ENCODE results near the gene KRT39. TPM values are rescaled to one million over a fixed set of nuclear protein-coding genes. Genes with fewer than 3 reads are reported as not detected.
A peak's percentile ranks its signal among the peaks of the same experiment; 100 is the strongest.

The KRT39 gene
- total and polyA plus RNA-seq, 2 of the 13 experiments (the other 11 are each of a cell fraction or from before 2014, with no cell fraction given) = 0.07 to 1.2 TPM

DNA sequence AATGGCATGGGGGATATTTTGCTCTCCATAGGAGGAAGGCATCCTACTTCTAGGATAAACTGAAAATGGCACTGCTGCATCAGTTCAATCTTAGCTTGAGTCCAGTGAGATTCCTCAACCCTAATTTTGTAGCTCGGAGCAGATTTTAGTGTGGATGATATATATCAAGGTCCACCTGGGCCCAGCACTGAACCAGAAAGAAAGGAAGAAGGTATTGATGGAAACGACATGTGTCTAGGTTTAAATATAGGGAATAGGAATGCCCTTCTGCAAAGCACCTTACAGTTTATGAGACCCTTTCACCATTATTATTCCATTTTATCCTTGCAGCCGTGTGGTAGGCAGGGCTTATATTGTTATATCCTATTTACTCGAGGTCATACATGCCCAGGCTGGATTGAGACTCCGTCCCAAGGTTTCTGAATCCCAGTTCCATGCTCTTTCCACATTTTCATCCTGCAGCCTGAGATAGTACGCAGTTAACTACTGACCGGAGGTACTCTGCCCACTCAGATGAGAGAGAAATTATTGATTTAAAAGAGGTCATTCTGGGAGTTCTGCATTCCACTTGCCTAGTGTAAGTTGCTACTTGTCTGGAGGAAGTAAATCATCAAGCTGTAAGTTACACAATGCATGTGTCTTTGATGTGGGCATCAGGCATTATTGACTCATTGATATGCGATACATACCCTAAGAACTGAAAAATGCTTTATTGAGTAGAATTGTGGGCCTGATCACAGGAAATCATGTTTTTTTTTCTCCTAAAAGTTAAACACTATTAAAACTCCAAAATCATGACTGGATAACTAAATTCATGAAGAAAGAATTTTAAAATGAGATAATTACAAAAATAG is 10.1 kb downstream of the KRT39 start (continued):
- TF ChIP-seq, protein P1, sequence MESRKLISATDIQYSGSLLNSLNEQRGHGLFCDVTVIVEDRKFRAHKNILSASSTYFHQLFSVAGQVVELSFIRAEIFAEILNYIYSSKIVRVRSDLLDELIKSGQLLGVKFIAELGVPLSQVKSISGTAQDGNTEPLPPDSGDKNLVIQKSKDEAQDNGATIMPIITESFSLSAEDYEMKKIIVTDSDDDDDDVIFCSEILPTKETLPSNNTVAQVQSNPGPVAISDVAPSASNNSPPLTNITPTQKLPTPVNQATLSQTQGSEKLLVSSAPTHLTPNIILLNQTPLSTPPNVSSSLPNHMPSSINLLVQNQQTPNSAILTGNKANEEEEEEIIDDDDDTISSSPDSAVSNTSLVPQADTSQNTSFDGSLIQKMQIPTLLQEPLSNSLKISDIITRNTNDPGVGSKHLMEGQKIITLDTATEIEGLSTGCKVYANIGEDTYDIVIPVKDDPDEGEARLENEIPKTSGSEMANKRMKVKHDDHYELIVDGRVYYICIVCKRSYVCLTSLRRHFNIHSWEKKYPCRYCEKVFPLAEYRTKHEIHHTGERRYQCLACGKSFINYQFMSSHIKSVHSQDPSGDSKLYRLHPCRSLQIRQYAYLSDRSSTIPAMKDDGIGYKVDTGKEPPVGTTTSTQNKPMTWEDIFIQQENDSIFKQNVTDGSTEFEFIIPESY (CRISPR knock-in tag; IDR thresholded peaks at IDR 0.05) = peak; percentile 69; the same call in 1 of the 2 replicates
- TF ChIP-seq TP53 (CRISPR knock-in tag; conservative IDR thresholded peaks at IDR 0.05) (peak; percentile 68; the same call in 1 of the 2 replicates), PCBP2 (optimal IDR thresholded peaks at IDR 0.05; ENCODE audit: low read depth, low read length, poor library complexity, severe bottlenecking) (no peak), RAD51 (IDR thresholded peaks at IDR 0.05; ENCODE audit: borderline replicate concordance) (no peak), ATF4 (CRISPR knock-in tag; IDR thresholded peaks at IDR 0.05) (peak in 1 of 2 experiments; percentile 86; a peak in 2 of 4 replicates), SYNCRIP (IDR thresholded peaks at IDR 0.05; ENCODE audit: insufficient read depth, low read depth, low read length) (no peak), ZNF343 (CRISPR knock-in tag; IDR thresholded peaks at IDR 0.05) (no peak), WIZ (CRISPR knock-in tag; IDR thresholded peaks at IDR 0.05) (0 out of 2 replicates have a peak, but pooled peaks have one; percentile 91), KMT2A (CRISPR knock-in tag; IDR thresholded peaks at IDR 0.05) (peak; percentile 58; the same call in 1 of the 2 replicates), SMARCE1 (IDR thresholded peaks at IDR 0.05; ENCODE audit: borderline replicate concordance) (peak; percentile 62; the same call in 1 of the 2 replicates), ZEB1 (IDR thresholded peaks at IDR 0.05; ENCODE audit: insufficient replicate concordance, low read depth) (peak; percentile 90), ZNF235 (CRISPR knock-in tag; IDR thresholded peaks at IDR 0.05; ENCODE audit: borderline replicate concordance) (no peak), ZFP1 (CRISPR knock-in tag; IDR thresholded peaks at IDR 0.05) (peak; percentile 96)
- TF ChIP-seq, protein P2, sequence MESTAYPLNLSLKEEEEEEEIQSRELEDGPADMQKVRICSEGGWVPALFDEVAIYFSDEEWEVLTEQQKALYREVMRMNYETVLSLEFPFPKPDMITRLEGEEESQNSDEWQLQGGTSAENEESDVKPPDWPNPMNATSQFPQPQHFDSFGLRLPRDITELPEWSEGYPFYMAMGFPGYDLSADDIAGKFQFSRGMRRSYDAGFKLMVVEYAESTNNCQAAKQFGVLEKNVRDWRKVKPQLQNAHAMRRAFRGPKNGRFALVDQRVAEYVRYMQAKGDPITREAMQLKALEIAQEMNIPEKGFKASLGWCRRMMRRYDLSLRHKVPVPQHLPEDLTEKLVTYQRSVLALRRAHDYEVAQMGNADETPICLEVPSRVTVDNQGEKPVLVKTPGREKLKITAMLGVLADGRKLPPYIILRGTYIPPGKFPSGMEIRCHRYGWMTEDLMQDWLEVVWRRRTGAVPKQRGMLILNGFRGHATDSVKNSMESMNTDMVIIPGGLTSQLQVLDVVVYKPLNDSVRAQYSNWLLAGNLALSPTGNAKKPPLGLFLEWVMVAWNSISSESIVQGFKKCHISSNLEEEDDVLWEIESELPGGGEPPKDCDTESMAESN (CRISPR knock-in tag; conservative IDR thresholded peaks at IDR 0.05) = peak; percentile 72
- TF ChIP-seq, protein P3, sequence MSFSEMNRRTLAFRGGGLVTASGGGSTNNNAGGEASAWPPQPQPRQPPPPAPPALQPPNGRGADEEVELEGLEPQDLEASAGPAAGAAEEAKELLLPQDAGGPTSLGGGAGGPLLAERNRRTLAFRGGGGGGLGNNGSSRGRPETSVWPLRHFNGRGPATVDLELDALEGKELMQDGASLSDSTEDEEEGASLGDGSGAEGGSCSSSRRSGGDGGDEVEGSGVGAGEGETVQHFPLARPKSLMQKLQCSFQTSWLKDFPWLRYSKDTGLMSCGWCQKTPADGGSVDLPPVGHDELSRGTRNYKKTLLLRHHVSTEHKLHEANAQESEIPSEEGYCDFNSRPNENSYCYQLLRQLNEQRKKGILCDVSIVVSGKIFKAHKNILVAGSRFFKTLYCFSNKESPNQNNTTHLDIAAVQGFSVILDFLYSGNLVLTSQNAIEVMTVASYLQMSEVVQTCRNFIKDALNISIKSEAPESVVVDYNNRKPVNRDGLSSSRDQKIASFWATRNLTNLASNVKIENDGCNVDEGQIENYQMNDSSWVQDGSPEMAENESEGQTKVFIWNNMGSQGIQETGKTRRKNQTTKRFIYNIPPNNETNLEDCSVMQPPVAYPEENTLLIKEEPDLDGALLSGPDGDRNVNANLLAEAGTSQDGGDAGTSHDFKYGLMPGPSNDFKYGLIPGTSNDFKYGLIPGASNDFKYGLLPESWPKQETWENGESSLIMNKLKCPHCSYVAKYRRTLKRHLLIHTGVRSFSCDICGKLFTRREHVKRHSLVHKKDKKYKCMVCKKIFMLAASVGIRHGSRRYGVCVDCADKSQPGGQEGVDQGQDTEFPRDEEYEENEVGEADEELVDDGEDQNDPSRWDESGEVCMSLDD (CRISPR knock-in tag; IDR thresholded peaks at IDR 0.05; ENCODE audit: borderline replicate concordance) = no peak

All from HepG2 (cell line).